OCI-LY7 (cell line): Measurements from ENCODE around the gene PSMG1. TPM values are rescaled to one million over a fixed set of nuclear protein-coding genes. Genes with fewer than 3 reads are reported as not detected.

Experiments
- BruUV-seq: library from RNA; stranded (reverse); fragments of 400-500 nt; replicated peaks from 2 replicates; lab custom pipeline; 2021; lab: Mats Ljungman, UMichigan
- CTCF ChIA-PET: fragments of 300-600 bp; sonication (Branson Sonifier 250); formaldehyde crosslinking; loops from one replicate; lab custom pipeline; 2022; ENCODE audit warnings: antibody characterized with exemption; ENCODE audit not compliant: unreplicated experiment; lab: Charles Lee
- POLR2A ChIA-PET: fragments of 300-600 bp; sonication (Branson Sonifier 250); formaldehyde crosslinking; loops from one replicate; lab custom pipeline; 2022; ENCODE audit warnings: antibody characterized with exemption; lab: Charles Lee
- DNase-seq: peaks from one replicate; pipeline ENCODE4 v3.0.0-alpha.2; 2015; ENCODE audit warnings: low spot score
- H2AFZ ChIP-seq: fragments of 200-600 bp; sonication (generic), shearing (Covaris generic); 2 replicates; pipeline ENCODE4 v1.6.1; 2014; ENCODE audit warnings: mild to moderate bottlenecking, antibody characterized with exemption, low read length, moderate library complexity
- H3K27ac ChIP-seq: fragments of 200-600 bp; sonication (generic); 2 replicates; pipeline ENCODE4 v1.5.1; 2014; ENCODE audit warnings: mixed run types, low read depth, mild to moderate bottlenecking, moderate library complexity, low read length, inconsistent platforms; ENCODE audit not compliant: poor library complexity, severe bottlenecking
- H3K36me3 ChIP-seq: fragments of 200-600 bp; sonication (generic); 2 replicates; pipeline ENCODE4 v1.6.1; 2014; ENCODE audit warnings: mild to moderate bottlenecking, antibody characterized with exemption, low read length, moderate library complexity, mixed read lengths; ENCODE audit not compliant: insufficient read depth
- H3K4me1 ChIP-seq: fragments of 200-600 bp; sonication (generic); 2 replicates; pipeline ENCODE4 v1.5.1; 2014; ENCODE audit warnings: mild to moderate bottlenecking, low read length; ENCODE audit not compliant: insufficient read depth, poor library complexity, severe bottlenecking
- H3K4me2 ChIP-seq: fragments of 200-600 bp; sonication (generic); 2 replicates; pipeline ENCODE4 v1.6.1; 2014; ENCODE audit warnings: mild to moderate bottlenecking, low read length
- H3K4me3 ChIP-seq: fragments of 200-600 bp; sonication (generic); 2 replicates; pipeline ENCODE4 v1.5.1; 2014; ENCODE audit warnings: mild to moderate bottlenecking, low read depth, low read length; ENCODE audit not compliant: poor library complexity, severe bottlenecking
- H3K79me2 ChIP-seq: fragments of 200-600 bp; sonication (generic); 2 replicates; pipeline ENCODE4 v1.6.1; 2016; ENCODE audit warnings: low read depth, mild to moderate bottlenecking, low read length, moderate library complexity, mixed read lengths; ENCODE audit not compliant: insufficient read depth
- H3K9me2 ChIP-seq: fragments of 200-600 bp; sonication (generic); 2 replicates; pipeline ENCODE4 v1.6.1; 2016; ENCODE audit warnings: mild to moderate bottlenecking, low read length, mixed read lengths; ENCODE audit not compliant: insufficient read depth
- H3K9me3 ChIP-seq: fragments of 200-600 bp; sonication (generic); 2 replicates; pipeline ENCODE4 v1.6.1; 2014; ENCODE audit warnings: mild to moderate bottlenecking, mixed run types, low read length, mixed read lengths
- H4K20me1 ChIP-seq: fragments of 200-600 bp; sonication (generic); 2 replicates; pipeline ENCODE4 v1.6.1; 2014; ENCODE audit warnings: mild to moderate bottlenecking, antibody characterized with exemption, low read length, moderate library complexity, mixed read lengths; ENCODE audit not compliant: insufficient read depth
- EZH2phosphoT487 ChIP-seq: fragments of 200-600 bp; sonication (generic); IDR thresholded peaks from 2 replicates; pipeline ENCODE4 v1.6.1; 2018; ENCODE audit warnings: low read depth, borderline replicate concordance, mild to moderate bottlenecking, mixed run types, antibody characterized with exemption, low read length, moderate library complexity, mixed read lengths
- intact Hi-C: fragments of 100-400 bp; cut with micrococcal nuclease; formaldehyde crosslinking; loops from one replicate; pipeline ENCODE4 v1.10.0; 2022; ENCODE audit not compliant: unreplicated experiment
- total RNA-seq, 2 experiments: library from RNA; depleted of rRNA in 1 of 2; stranded (reverse); fragments of >200 nt in 1 of 2; shearing (Covaris generic) in 1 of 2; gene quantifications; 2 replicates each; pipeline ENCODE4 v1.2.3, GENCODE V29; 2014 to 2022
- TF ChIP-seq, protein P1 (sequence below): fragments of 200-600 bp; sonication (generic); conservative IDR thresholded peaks from 2 replicates; pipeline ENCODE4 v1.5.1; 2014; ENCODE audit warnings: mild to moderate bottlenecking, antibody characterized with exemption, low read length, moderate library complexity, mixed read lengths

Gene PSMG1
- total RNA-seq, 2 experiments from 2014 or later, result 87.2 to 123 TPM

DNA sequence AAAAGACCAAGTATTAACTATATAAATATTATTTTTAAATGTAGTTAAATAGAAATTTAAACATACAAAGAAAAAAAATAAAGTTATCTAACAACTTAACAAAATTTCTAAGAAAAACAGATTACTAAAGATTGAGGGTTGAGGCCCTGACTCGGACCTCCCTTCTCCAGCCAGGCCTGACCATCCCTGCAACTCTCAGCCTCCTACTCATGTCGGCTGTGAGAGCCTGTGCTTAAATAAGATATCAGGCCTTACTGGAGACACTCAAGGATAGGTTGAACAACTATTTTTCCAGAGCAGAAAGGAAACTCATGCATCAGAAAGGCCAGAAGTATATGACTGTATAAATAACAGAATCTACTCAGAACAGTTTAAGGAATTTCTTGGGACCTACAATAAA, 33.0 kb upstream of the PSMG1 start:
- Histone ChIP-seq H3K4me3 (no peak overlapping the region), H3K27ac (no peak overlapping the region), H3K9me2 (no peaks in the 10 kb centered on the region), H3K9me3 (no peaks in the 10 kb centered on the region), H3K36me3 (peaks cover 70% of the 10 kb centered on the region), H3K4me2 (no peak overlapping the region), H2AFZ (no peak overlapping the region), H4K20me1 (no peaks in the 10 kb centered on the region), H3K79me2 (no peaks in the 10 kb centered on the region), H3K4me1 (no peaks in the 10 kb centered on the region)
- intact Hi-C loops, result no loop called here
- POLR2A ChIA-PET, result no interaction called here
- TF ChIP-seq EZH2phosphoT487, result no peak
- TF ChIP-seq, protein P1, sequence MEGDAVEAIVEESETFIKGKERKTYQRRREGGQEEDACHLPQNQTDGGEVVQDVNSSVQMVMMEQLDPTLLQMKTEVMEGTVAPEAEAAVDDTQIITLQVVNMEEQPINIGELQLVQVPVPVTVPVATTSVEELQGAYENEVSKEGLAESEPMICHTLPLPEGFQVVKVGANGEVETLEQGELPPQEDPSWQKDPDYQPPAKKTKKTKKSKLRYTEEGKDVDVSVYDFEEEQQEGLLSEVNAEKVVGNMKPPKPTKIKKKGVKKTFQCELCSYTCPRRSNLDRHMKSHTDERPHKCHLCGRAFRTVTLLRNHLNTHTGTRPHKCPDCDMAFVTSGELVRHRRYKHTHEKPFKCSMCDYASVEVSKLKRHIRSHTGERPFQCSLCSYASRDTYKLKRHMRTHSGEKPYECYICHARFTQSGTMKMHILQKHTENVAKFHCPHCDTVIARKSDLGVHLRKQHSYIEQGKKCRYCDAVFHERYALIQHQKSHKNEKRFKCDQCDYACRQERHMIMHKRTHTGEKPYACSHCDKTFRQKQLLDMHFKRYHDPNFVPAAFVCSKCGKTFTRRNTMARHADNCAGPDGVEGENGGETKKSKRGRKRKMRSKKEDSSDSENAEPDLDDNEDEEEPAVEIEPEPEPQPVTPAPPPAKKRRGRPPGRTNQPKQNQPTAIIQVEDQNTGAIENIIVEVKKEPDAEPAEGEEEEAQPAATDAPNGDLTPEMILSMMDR, result no peak
- CTCF ChIA-PET, result no interaction called here
- no peak for DNase-seq
- no TSS peak for BruUV-seq

GRCh38 chr21:39215078-39215477, 31.8 kb upstream of the PSMG1 start:
- H3K9me2 ChIP-seq, result no peaks in the 10 kb centered on the region
- CTCF ChIA-PET, result no interaction called here
- no peaks in the 10 kb centered on the region for H4K20me1 ChIP-seq
- H3K4me3 ChIP-seq, result no peak overlapping the region
- intact Hi-C loops, result no loop called here
- H3K27ac ChIP-seq, result no peak overlapping the region
- TF ChIP-seq EZH2phosphoT487, result no peak
- TF ChIP-seq, protein P1, result no peak
- no peaks in the 10 kb centered on the region for H3K9me3 ChIP-seq
- POLR2A ChIA-PET, result interaction anchor here (0.6 kb wide), 1 partner anchor 69 kb away, joined by 3 read pairs; no protein-coding TSS in a partner anchor
- BruUV-seq, result no TSS peak
- no peak overlapping the region for H3K4me2 ChIP-seq
- no peak overlapping the region for H2AFZ ChIP-seq
- no peak for DNase-seq
- H3K4me1 ChIP-seq, result no peaks in the 10 kb centered on the region
- H3K79me2 ChIP-seq, result no peaks in the 10 kb centered on the region
- H3K36me3 ChIP-seq, result peaks cover 71% of the 10 kb centered on the region

GRCh38 chr21:39209334-39209688, 26.1 kb upstream of the PSMG1 start:
- no peaks in the 10 kb centered on the region for H3K9me3 ChIP-seq
- intact Hi-C loops, result no loop called here
- peaks cover 91% of the 10 kb centered on the region for H3K36me3 ChIP-seq
- H2AFZ ChIP-seq, result no peak overlapping the region
- no peak overlapping the region for H3K4me2 ChIP-seq
- H3K9me2 ChIP-seq, result no peaks in the 10 kb centered on the region
- no peak for TF ChIP-seq EZH2phosphoT487
- TF ChIP-seq, protein P1, result no peak
- H3K27ac ChIP-seq, result no peak overlapping the region
- H3K4me3 ChIP-seq, result no peak overlapping the region
- H3K4me1 ChIP-seq, result no peaks in the 10 kb centered on the region
- no peaks in the 10 kb centered on the region for H3K79me2 ChIP-seq
- ChIA-PET CTCF (no interaction called here), POLR2A (interaction anchor here (0.5 to 1.3 kb wide), 4 partner anchors 25 to 196 kb away, joined by 3 read pairs; no protein-coding TSS in a partner anchor)
- DNase-seq, result no peak
- H4K20me1 ChIP-seq, result no peaks in the 10 kb centered on the region
- BruUV-seq, result no TSS peak
